Caco-2 (cell line): ENCODE measurements around the gene PCNX1. TPM values are rescaled to one million over a fixed set of nuclear protein-coding genes. Genes with fewer than 3 reads are reported as not detected.

Experiments
- BruUV-seq: library from RNA; stranded (reverse); fragments of 400-500 nt; replicated peaks from 2 replicates; lab custom pipeline; 2021; lab: Mats Ljungman, UMichigan
- CTCF ChIA-PET: fragments of 300-600 bp; sonication (Branson Sonifier 250); formaldehyde crosslinking; loops from one replicate; lab custom pipeline; 2022; ENCODE audit warnings: antibody characterized with exemption; lab: Charles Lee
- POLR2A ChIA-PET: fragments of 300-600 bp; sonication (Branson Sonifier 250); formaldehyde crosslinking; loops from one replicate; lab custom pipeline; 2022; ENCODE audit warnings: antibody characterized with exemption; lab: Charles Lee
- DNase-seq, 2 experiments: peaks; one replicate each; pipeline versions ENCODE4 v3.0.0 to v3.0.0-alpha.2; 2020 to 2022
- H3K27me3 ChIP-seq: replicated peaks from 2 replicates; pipeline ENCODE4 v1.6.0; 2011; ENCODE audit warnings: low read length; ENCODE audit not compliant: control insufficient read depth, insufficient read depth
- H3K36me3 ChIP-seq: 2 replicates; pipeline ENCODE4 v1.5.1; 2011; ENCODE audit warnings: low read length; ENCODE audit not compliant: control insufficient read depth, insufficient read depth
- H3K4me1 ChIP-seq: fragments of 250-450 bp; sonication (Bioruptor Pico); 2 replicates; pipeline ENCODE4 v1.5.1; 2020; ENCODE audit warnings: mild to moderate bottlenecking
- H3K4me3 ChIP-seq: 2 replicates; pipeline ENCODE4 v1.5.1; 2011; ENCODE audit warnings: low read depth, mild to moderate bottlenecking, control low read depth, low read length
- H3K9me3 ChIP-seq: fragments of 250-450 bp; sonication (Bioruptor Pico); 2 replicates; pipeline ENCODE4 v1.5.1; 2020; ENCODE audit warnings: mild to moderate bottlenecking, moderate library complexity
- H3K27ac Mint-ChIP-seq: one replicate; pipeline ENCODE4 v1.8.0; 2022; ENCODE audit warnings: mixed read lengths; ENCODE audit not compliant: unreplicated experiment
- H3K27me3 Mint-ChIP-seq: one replicate; pipeline ENCODE4 v1.8.0; 2022; ENCODE audit warnings: mixed read lengths; ENCODE audit not compliant: insufficient read depth, unreplicated experiment
- H3K36me3 Mint-ChIP-seq: one replicate; pipeline ENCODE4 v1.8.0; 2022; ENCODE audit warnings: mild to moderate bottlenecking, mixed read lengths; ENCODE audit not compliant: insufficient read depth, unreplicated experiment
- H3K4me1 Mint-ChIP-seq: one replicate; pipeline ENCODE4 v1.8.0; 2022; ENCODE audit warnings: low read depth, mixed read lengths; ENCODE audit not compliant: unreplicated experiment
- H3K4me3 Mint-ChIP-seq: one replicate; pipeline ENCODE4 v1.8.0; 2022; ENCODE audit warnings: mild to moderate bottlenecking, moderate library complexity, mixed read lengths; ENCODE audit not compliant: unreplicated experiment
- H3K9me3 Mint-ChIP-seq: one replicate; pipeline ENCODE4 v1.8.0; 2022; ENCODE audit warnings: mixed read lengths; ENCODE audit not compliant: unreplicated experiment
- CTCF ChIP-seq, 2 experiments: fragments of 200-600 bp in 1 of 2; IDR thresholded peaks; 1 replicate in 1 of 2; 2 replicates in 1 of 2; pipeline versions ENCODE4 v1.5.1 to v1.8.0; 2011 to 2022; ENCODE audit warnings: antibody characterized with exemption in 1 of 2, control low read depth in 1 of 2, inconsistent platforms in 1 of 2, low read depth in 1 of 2, low read length in 1 of 2, mild to moderate bottlenecking in 1 of 2, moderate library complexity in 1 of 2; ENCODE audit not compliant: insufficient read depth in 1 of 2, severe bottlenecking in 1 of 2, unreplicated experiment in 1 of 2
- intact Hi-C: fragments of 100-400 bp; cut with micrococcal nuclease; formaldehyde crosslinking; loops from one replicate; pipeline ENCODE4 v1.10.0; 2022; ENCODE audit not compliant: unreplicated experiment
- total RNA-seq: library from RNA; stranded (reverse); gene quantifications from 2 replicates; pipeline ENCODE4 v1.2.3, GENCODE V29; 2022

PCNX1 gene
- total RNA-seq, 1 experiment from 2014 or later, result 29.0 TPM

- TF ChIP-seq CTCF (IDR thresholded peaks at IDR 0.05; ENCODE audit: insufficient read depth in 1 of 2, low read depth in 1 of 2, low read length in 1 of 2, severe bottlenecking in 1 of 2, unreplicated experiment in 1 of 2), result no peak
- H3K36me3 Mint-ChIP-seq, result peaks cover 17% of the 10 kb centered on the region
- no peak for DNase-seq
- intact Hi-C loops, result no loop called here
- peaks cover 11% of the 10 kb centered on the region for H3K4me1 ChIP-seq
- CTCF ChIA-PET, result no interaction called here
- H3K4me3 Mint-ChIP-seq, result no peak overlapping the region
- no peaks in the 10 kb centered on the region for H3K9me3 ChIP-seq
- no peaks in the 10 kb centered on the region for H3K27me3 ChIP-seq
- H3K36me3 ChIP-seq, result no peaks in the 10 kb centered on the region
- BruUV-seq, result no TSS peak
- H3K4me3 ChIP-seq, result no peak overlapping the region
- H3K4me1 Mint-ChIP-seq, result peaks cover 14% of the 10 kb centered on the region
- no peak overlapping the region for H3K27ac Mint-ChIP-seq
- H3K9me3 Mint-ChIP-seq, result peaks cover 9% of the 10 kb centered on the region
- POLR2A ChIA-PET, result no interaction called here
- H3K27me3 Mint-ChIP-seq, result no peaks in the 10 kb centered on the region
Measured at GRCh38 chr14:70999117-70999516, 91.9 kb downstream of the PCNX1 start.

GRCh38 chr14:71000091-71000490, 92.8 kb downstream of the PCNX1 start:
- intact Hi-C loops, result no loop called here
- H3K4me3 ChIP-seq, result no peak overlapping the region
- no peaks in the 10 kb centered on the region for H3K27me3 ChIP-seq
- no TSS peak for BruUV-seq
- H3K9me3 Mint-ChIP-seq, result peaks cover 9% of the 10 kb centered on the region
- peaks cover 15% of the 10 kb centered on the region for H3K36me3 Mint-ChIP-seq
- no peaks in the 10 kb centered on the region for H3K9me3 ChIP-seq
- H3K4me1 Mint-ChIP-seq, result peaks cover 14% of the 10 kb centered on the region
- H3K27ac Mint-ChIP-seq, result no peak overlapping the region
- POLR2A ChIA-PET, result no interaction called here
- H3K27me3 Mint-ChIP-seq, result no peaks in the 10 kb centered on the region
- peaks cover 8% of the 10 kb centered on the region for H3K4me1 ChIP-seq
- TF ChIP-seq CTCF (IDR thresholded peaks at IDR 0.05; ENCODE audit: insufficient read depth in 1 of 2, low read depth in 1 of 2, low read length in 1 of 2, severe bottlenecking in 1 of 2, unreplicated experiment in 1 of 2), result no peak
- no peak overlapping the region for H3K4me3 Mint-ChIP-seq
- DNase-seq, result no peak
- CTCF ChIA-PET, result no interaction called here
- no peaks in the 10 kb centered on the region for H3K36me3 ChIP-seq

- Histone ChIP-seq H3K27me3 (no peaks in the 10 kb centered on the region), H3K36me3 (no peaks in the 10 kb centered on the region), H3K4me3 (no peak overlapping the region), H3K9me3 (no peaks in the 10 kb centered on the region), H3K4me1 (no peaks in the 10 kb centered on the region)
- Mint-ChIP-seq H3K27ac (no peak overlapping the region), H3K27me3 (no peaks in the 10 kb centered on the region), H3K4me1 (peaks cover 7% of the 10 kb centered on the region), H3K9me3 (no peaks in the 10 kb centered on the region), H3K4me3 (no peak overlapping the region), H3K36me3 (peaks cover 6% of the 10 kb centered on the region)
- no peak for DNase-seq
- POLR2A ChIA-PET, result no interaction called here
- no peak for TF ChIP-seq CTCF (IDR thresholded peaks at IDR 0.05; ENCODE audit: insufficient read depth in 1 of 2, low read depth in 1 of 2, low read length in 1 of 2, severe bottlenecking in 1 of 2, unreplicated experiment in 1 of 2)
- no TSS peak for BruUV-seq
- intact Hi-C loops, result no loop called here
- CTCF ChIA-PET, result no interaction called here
Measured at GRCh38 chr14:71001742-71002141, 94.5 kb downstream of the PCNX1 start.
